Endodermal cell (in vitro differentiated cells): ENCODE data around the gene RPH3AL. TPM values are rescaled to one million over a fixed set of nuclear protein-coding genes. Genes with fewer than 3 reads are reported as not detected.

Source experiments
- DNase-seq: peaks from one replicate; pipeline ENCODE4 v3.0.0-alpha.2; 2017
- H3K27ac ChIP-seq: 2 replicates; pipeline ENCODE4 v1.5.1; 2013; ENCODE audit warnings: mild to moderate bottlenecking, low read depth, low read length, moderate library complexity
- H3K27me3 ChIP-seq: 2 replicates; pipeline ENCODE4 v1.6.1; 2013; ENCODE audit warnings: mild to moderate bottlenecking, low read length, moderate library complexity; ENCODE audit not compliant: insufficient read depth, control insufficient read depth, poor library complexity, severe bottlenecking
- H3K36me3 ChIP-seq: 2 replicates; pipeline ENCODE4 v1.7.0; 2013; ENCODE audit warnings: mild to moderate bottlenecking, low read length, moderate library complexity; ENCODE audit not compliant: control insufficient read depth, insufficient read depth
- H3K4me1 ChIP-seq: one replicate; pipeline ENCODE4 v1.7.0; 2013; ENCODE audit warnings: low read length; ENCODE audit not compliant: control insufficient read depth, insufficient read depth
- H3K4me3 ChIP-seq: 2 replicates; pipeline ENCODE4 v1.5.1; 2013; ENCODE audit warnings: mild to moderate bottlenecking, low read length, moderate library complexity
- H3K9ac ChIP-seq: 2 replicates; pipeline ENCODE4 v1.6.1; 2013; ENCODE audit warnings: mild to moderate bottlenecking, low read length, moderate library complexity; ENCODE audit not compliant: poor library complexity, severe bottlenecking; ENCODE audit errors: extremely low read depth
- H3K9me3 ChIP-seq: 2 replicates; pipeline ENCODE4 v1.6.1; 2013; ENCODE audit warnings: mild to moderate bottlenecking, low read length, moderate library complexity; ENCODE audit not compliant: control insufficient read depth
- H3K27ac Mint-ChIP-seq: 2 replicates; pipeline ENCODE4 v1.8.0; 2020; ENCODE audit warnings: mixed read lengths
- H3K27me3 Mint-ChIP-seq: 2 replicates; pipeline ENCODE4 v1.8.0; 2021; ENCODE audit warnings: mild to moderate bottlenecking, mixed read lengths; ENCODE audit not compliant: insufficient read depth
- H3K36me3 Mint-ChIP-seq: 2 replicates; pipeline ENCODE4 v1.8.0; 2020; ENCODE audit warnings: low read depth, mixed read lengths
- H3K4me1 Mint-ChIP-seq: 2 replicates; pipeline ENCODE4 v1.8.0; 2020; ENCODE audit warnings: mixed read lengths
- H3K4me3 Mint-ChIP-seq: 2 replicates; pipeline ENCODE4 v1.8.0; 2020; ENCODE audit warnings: mild to moderate bottlenecking, moderate library complexity, mixed read lengths
- H3K9me3 Mint-ChIP-seq: 2 replicates; pipeline ENCODE4 v1.8.0; 2020; ENCODE audit warnings: mild to moderate bottlenecking, mixed read lengths
- WGBS, 2 experiments: methylation state at CpG; one replicate each; pipeline versions ENCODE4 v1.1.5 to v1.1.7; 2013; ENCODE audit warnings: missing lambda C conversion rate in 2 of 2, mixed read lengths in 1 of 2; ENCODE audit not compliant: insufficient coverage in 1 of 2, insufficient read length in 1 of 2; 5-methylcytosine and 5-hydroxymethylcytosine counted together
- total RNA-seq, 2 donors: library from RNA; stranded (reverse); fragmentation: NEBNext Ultra II Directional in 1 of 2; extraction: Animal tissue kit (Norgen Biotek cat#: 25700) in 1 of 2; gene quantifications; 2 replicates in 1 of 2; 3 replicates in 1 of 2; pipeline ENCODE4 v1.2.1, GENCODE V29; 2021
- TF ChIP-seq, protein P1 (sequence below): fragments of 200-600 bp; sonication (generic); conservative IDR thresholded peaks from 2 replicates; pipeline ENCODE4 v1.5.0; 2021; ENCODE audit warnings: antibody characterized with exemption, mild to moderate bottlenecking

RPH3AL gene
- total RNA-seq, 2 donors from 2014 or later: 14.7 to 16.9 TPM

DNA sequence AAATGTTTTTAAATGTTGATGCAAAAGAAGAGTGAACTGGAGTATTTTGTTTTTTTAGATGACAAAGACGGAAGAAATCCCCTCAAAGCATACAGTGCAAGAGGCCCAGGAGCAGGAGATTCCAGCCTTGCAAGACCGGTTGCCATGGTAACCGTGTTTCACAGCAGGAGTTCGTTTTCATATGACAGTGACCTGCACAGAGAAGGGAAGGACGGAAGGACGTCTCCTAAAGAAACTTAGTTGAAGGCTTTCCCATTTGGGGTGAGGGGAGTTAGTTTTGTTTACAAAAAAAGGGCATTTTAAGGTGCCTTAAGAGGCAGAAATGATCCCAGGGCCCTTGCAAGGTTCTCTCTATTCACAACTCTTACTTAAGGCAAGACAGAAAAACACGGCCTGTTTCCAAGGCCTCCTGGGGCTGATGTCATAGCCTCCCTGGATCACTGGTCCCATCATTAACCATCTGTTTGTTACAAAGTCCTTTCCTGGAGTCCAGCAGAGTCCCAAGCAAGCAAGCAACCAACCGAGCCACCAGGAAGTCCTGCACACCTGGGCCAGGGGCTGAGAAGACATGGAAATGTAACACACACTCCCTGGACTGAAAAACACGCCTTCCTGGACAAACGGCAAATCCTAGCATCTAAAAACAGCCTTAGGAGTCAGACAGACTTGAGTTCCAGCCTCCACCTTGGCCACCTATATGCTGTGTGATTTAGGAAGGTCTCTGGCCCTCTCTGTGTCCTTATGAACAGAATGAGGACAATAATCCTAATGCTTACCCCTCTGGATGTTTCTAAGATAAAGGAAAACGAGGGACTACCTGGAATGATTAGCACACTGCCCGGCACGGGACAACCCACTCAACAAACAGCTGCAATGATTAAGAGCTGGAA, 30.3 kb upstream of the RPH3AL start:
- Histone ChIP-seq H3K9me3 (no peaks in the 10 kb centered on the region), H3K9ac (no peak overlapping the region), H3K4me1 (no peaks in the 10 kb centered on the region), H3K36me3 (no peaks in the 10 kb centered on the region), H3K27ac (peak overlapping the region; percentile 38), H3K4me3 (no peak overlapping the region), H3K27me3 (peaks cover 41% of the 10 kb centered on the region)
- TF ChIP-seq, protein P1, sequence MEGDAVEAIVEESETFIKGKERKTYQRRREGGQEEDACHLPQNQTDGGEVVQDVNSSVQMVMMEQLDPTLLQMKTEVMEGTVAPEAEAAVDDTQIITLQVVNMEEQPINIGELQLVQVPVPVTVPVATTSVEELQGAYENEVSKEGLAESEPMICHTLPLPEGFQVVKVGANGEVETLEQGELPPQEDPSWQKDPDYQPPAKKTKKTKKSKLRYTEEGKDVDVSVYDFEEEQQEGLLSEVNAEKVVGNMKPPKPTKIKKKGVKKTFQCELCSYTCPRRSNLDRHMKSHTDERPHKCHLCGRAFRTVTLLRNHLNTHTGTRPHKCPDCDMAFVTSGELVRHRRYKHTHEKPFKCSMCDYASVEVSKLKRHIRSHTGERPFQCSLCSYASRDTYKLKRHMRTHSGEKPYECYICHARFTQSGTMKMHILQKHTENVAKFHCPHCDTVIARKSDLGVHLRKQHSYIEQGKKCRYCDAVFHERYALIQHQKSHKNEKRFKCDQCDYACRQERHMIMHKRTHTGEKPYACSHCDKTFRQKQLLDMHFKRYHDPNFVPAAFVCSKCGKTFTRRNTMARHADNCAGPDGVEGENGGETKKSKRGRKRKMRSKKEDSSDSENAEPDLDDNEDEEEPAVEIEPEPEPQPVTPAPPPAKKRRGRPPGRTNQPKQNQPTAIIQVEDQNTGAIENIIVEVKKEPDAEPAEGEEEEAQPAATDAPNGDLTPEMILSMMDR: no peak
- Mint-ChIP-seq H3K27me3 (peaks cover 44% of the 10 kb centered on the region), H3K9me3 (peaks cover 4% of the 10 kb centered on the region), H3K36me3 (peaks cover 4% of the 10 kb centered on the region), H3K27ac (no peak overlapping the region), H3K4me1 (peaks cover 6% of the 10 kb centered on the region), H3K4me3 (no peak overlapping the region)
- DNase-seq: peak; percentile 90
- 49 to 58% methylated on average over 8 to 13 of the region's 13 CpGs for WGBS, 2 experiments

DNA sequence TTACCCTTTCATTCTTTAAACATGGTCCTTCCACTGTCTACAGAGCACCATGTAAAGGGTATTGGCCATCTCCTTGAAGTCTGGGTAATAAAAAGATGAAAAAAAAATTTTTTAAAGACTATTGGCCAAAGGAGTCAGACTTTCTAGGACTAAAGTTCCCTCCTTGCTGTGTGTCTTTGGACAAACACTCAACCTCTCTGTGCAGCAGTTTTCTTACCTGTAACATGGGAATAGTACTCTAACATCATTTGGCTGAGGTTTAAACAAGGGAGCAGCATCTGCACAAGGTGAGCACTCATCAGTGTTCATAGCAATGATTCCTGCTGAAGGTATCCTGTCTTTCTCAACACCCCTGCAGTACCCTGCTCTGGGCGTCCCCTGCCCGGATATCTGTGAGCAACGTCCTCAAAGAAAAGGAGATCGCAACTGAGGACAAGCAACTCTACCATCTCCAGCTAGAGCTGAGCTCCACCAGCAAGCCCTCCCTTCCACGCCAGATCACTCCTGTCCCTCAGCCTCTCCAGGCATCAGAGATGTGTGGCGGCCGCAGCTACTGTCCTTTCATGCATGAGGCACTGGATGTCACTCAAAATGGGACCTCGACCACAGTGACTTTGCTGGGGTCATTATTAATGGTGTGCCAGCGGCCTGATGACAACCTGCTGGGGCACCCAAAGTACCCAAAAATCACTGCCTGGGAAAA, 29.5 kb upstream of the RPH3AL start:
- Histone ChIP-seq H3K27ac (peak overlapping the region; percentile 29), H3K4me3 (no peak overlapping the region), H3K27me3 (peaks cover 35% of the 10 kb centered on the region), H3K9ac (no peak overlapping the region), H3K9me3 (no peaks in the 10 kb centered on the region), H3K36me3 (no peaks in the 10 kb centered on the region), H3K4me1 (no peaks in the 10 kb centered on the region)
- Mint-ChIP-seq H3K27ac (no peak overlapping the region), H3K9me3 (peaks cover 4% of the 10 kb centered on the region), H3K4me3 (no peak overlapping the region), H3K27me3 (peaks cover 40% of the 10 kb centered on the region), H3K36me3 (peaks cover 4% of the 10 kb centered on the region), H3K4me1 (peaks cover 6% of the 10 kb centered on the region)
- DNase-seq: no peak
- TF ChIP-seq, protein P1: no peak
- WGBS, 2 experiments: 62 to 80% methylated on average over 8 to 9 of the region's 9 CpGs

DNA sequence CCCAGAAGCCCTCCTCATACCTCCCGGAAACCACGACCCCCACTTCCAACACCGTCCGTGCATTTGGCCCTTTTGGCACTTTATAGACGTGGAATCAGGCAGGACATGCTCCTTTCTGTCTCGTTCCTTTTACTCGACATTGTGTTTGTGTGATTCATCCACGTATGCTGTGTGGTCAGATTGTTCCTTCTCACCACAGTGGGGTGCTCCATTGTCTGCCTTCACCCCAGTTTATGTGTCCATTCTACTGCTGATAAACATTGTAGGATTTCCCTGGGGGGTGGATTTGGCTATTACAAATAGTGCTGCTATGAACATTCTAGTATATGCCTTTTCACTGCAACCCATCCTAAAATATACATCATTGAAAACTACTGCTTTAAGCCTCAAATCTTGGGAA, 28.9 kb upstream of the RPH3AL start:
- TF ChIP-seq, protein P1: no peak
- Mint-ChIP-seq H3K4me1 (peaks cover 6% of the 10 kb centered on the region), H3K27me3 (peaks cover 35% of the 10 kb centered on the region), H3K36me3 (peaks cover 4% of the 10 kb centered on the region), H3K4me3 (no peak overlapping the region), H3K27ac (no peak overlapping the region), H3K9me3 (peaks cover 4% of the 10 kb centered on the region)
- no peaks in the 10 kb centered on the region for H3K4me1 ChIP-seq
- H3K4me3 ChIP-seq: no peak overlapping the region
- no peak overlapping the region for H3K9ac ChIP-seq
- peaks cover 30% of the 10 kb centered on the region for H3K27me3 ChIP-seq
- H3K36me3 ChIP-seq: no peaks in the 10 kb centered on the region
- no peaks in the 10 kb centered on the region for H3K9me3 ChIP-seq
- no peak for DNase-seq
- 76 to 85% methylated on average over 7 to 8 of the region's 8 CpGs for WGBS, 2 experiments
- no peak overlapping the region for H3K27ac ChIP-seq
